Testis (tissue), 3 donors: ENCODE measurements around the gene FCHSD2. TPM values are rescaled to one million over a fixed set of nuclear protein-coding genes. Genes with fewer than 3 reads are reported as not detected.

ENCODE experiments used
- DNase-seq: peaks from one replicate; pipeline ENCODE4 v3.0.0-alpha.2; 2019
- H3K27ac ChIP-seq, 2 donors: fragments of 200-600 bp; sonication (generic); one replicate each; pipeline ENCODE4 v1.5.1; 2019
- H3K27me3 ChIP-seq: fragments of 200-600 bp; sonication (generic); one replicate; pipeline ENCODE4 v1.5.1; 2019
- H3K36me3 ChIP-seq: fragments of 200-600 bp; sonication (generic); one replicate; pipeline ENCODE4 v1.5.1; 2017; ENCODE audit warnings: low read depth; ENCODE audit errors: missing control alignments
- H3K4me1 ChIP-seq: fragments of 200-600 bp; sonication (generic); one replicate; pipeline ENCODE4 v1.5.1; 2019
- H3K4me3 ChIP-seq, 2 donors: fragments of 200-600 bp; sonication (generic); one replicate each; pipeline ENCODE4 v1.5.1; 2017 to 2019
- H3K9me3 ChIP-seq: fragments of 200-600 bp; sonication (generic); one replicate; pipeline ENCODE4 v1.5.1; 2017
- CTCF ChIP-seq, 3 experiments: fragments of 450-650 bp in 2 of 3; fragments of 200-600 bp in 1 of 3; sonication (generic) in 1 of 3; IDR thresholded peaks; one replicate each; pipeline ENCODE4 v1.5.1; 2016 to 2019; ENCODE audit warnings: antibody characterized with exemption in 3 of 3, mild to moderate bottlenecking in 2 of 3, moderate library complexity in 1 of 3
- POLR2A ChIP-seq: fragments of 450-650 bp; IDR thresholded peaks from one replicate; pipeline ENCODE4 v1.6.1; 2017; ENCODE audit warnings: antibody characterized with exemption, mild to moderate bottlenecking, moderate library complexity
- WGBS, 2 donors: methylation state at CpG; one replicate each; pipeline ENCODE4 v1.1.5; 2018; 5-methylcytosine and 5-hydroxymethylcytosine counted together
- intact Hi-C: fragments of 100-400 bp; cut with DNase I; formaldehyde crosslinking; loops from one replicate; pipeline ENCODE4 v1.15.1; 2023; ENCODE audit warnings: low total_unique reads
- polyA plus RNA-seq: library from polyadenylated mRNA; stranded (reverse); fragments of 350-450 nt; fragmentation: Illumina TruSeq; extraction: RNeasy Lipid Tissue Mini Kit (QIAGEN cat#74804); gene quantifications from one replicate; pipeline ENCODE4 v1.2.3, GENCODE V29; 2014; ENCODE audit warnings: low read depth, low replicate concordance; ENCODE audit not compliant: insufficient read depth
- total RNA-seq, 2 donors: library from RNA; depleted of rRNA; stranded (reverse); fragments of >200 nt; gene quantifications; one replicate each; pipeline ENCODE4 v1.2.3, GENCODE V29; 2016

FCHSD2 gene
- total and polyA plus RNA-seq, 3 donors from 2014 or later: 44.0 to 69.6 (median 65.9) TPM

- H3K4me3 ChIP-seq: no peak overlapping the region
- intact Hi-C loops: no loop called here
- no peak for DNase-seq
- 76 to 79% methylated on average over 6 of the region's 6 CpGs for WGBS, 2 donors
- H3K4me1 ChIP-seq: no peaks in the 10 kb centered on the region
- H3K27me3 ChIP-seq: no peaks in the 10 kb centered on the region
- no peaks in the 10 kb centered on the region for H3K9me3 ChIP-seq
- no peak overlapping the region for H3K27ac ChIP-seq
- H3K36me3 ChIP-seq: no peaks in the 10 kb centered on the region
- TF ChIP-seq CTCF (IDR thresholded peaks at IDR 0.05): no peak
- no peak for TF ChIP-seq POLR2A
These were observed 171.5 kb downstream of the FCHSD2 start for GRCh38 chr11:72970557-72971118.

- intact Hi-C loops: no loop called here
- no peak overlapping the region for H3K4me3 ChIP-seq
- no peaks in the 10 kb centered on the region for H3K4me1 ChIP-seq
- H3K27me3 ChIP-seq: no peaks in the 10 kb centered on the region
- no peak for TF ChIP-seq POLR2A
- no peak for TF ChIP-seq CTCF (IDR thresholded peaks at IDR 0.05)
- no peaks in the 10 kb centered on the region for H3K36me3 ChIP-seq
- no peaks in the 10 kb centered on the region for H3K9me3 ChIP-seq
- DNase-seq: no peak
- no peak overlapping the region for H3K27ac ChIP-seq
These were observed 172.2 kb downstream of the FCHSD2 start for GRCh38 chr11:72969894-72970335.

- no peak for DNase-seq
- Histone ChIP-seq H3K36me3 (no peaks in the 10 kb centered on the region), H3K9me3 (no peaks in the 10 kb centered on the region), H3K4me1 (no peaks in the 10 kb centered on the region), H3K27me3 (no peaks in the 10 kb centered on the region), H3K4me3 (no peak overlapping the region), H3K27ac (no peak overlapping the region)
- intact Hi-C loops: no loop called here
- TF ChIP-seq POLR2A (no peak), CTCF (IDR thresholded peaks at IDR 0.05) (no peak)
These were observed 173.7 kb downstream of the FCHSD2 start for GRCh38 chr11:72968390-72968789.

- WGBS, 2 donors: 46 to 68% methylated on average over 1 of the region's 1 CpG
- no peak for TF ChIP-seq POLR2A
- TF ChIP-seq CTCF (IDR thresholded peaks at IDR 0.05): no peak
- H3K27ac ChIP-seq: no peak overlapping the region
- no peaks in the 10 kb centered on the region for H3K27me3 ChIP-seq
- no peak overlapping the region for H3K4me3 ChIP-seq
- no peaks in the 10 kb centered on the region for H3K4me1 ChIP-seq
- DNase-seq: no peak
- H3K9me3 ChIP-seq: no peaks in the 10 kb centered on the region
- intact Hi-C loops: no loop called here
- H3K36me3 ChIP-seq: no peaks in the 10 kb centered on the region
These were observed 176.4 kb downstream of the FCHSD2 start for GRCh38 chr11:72965672-72966071.

DNA sequence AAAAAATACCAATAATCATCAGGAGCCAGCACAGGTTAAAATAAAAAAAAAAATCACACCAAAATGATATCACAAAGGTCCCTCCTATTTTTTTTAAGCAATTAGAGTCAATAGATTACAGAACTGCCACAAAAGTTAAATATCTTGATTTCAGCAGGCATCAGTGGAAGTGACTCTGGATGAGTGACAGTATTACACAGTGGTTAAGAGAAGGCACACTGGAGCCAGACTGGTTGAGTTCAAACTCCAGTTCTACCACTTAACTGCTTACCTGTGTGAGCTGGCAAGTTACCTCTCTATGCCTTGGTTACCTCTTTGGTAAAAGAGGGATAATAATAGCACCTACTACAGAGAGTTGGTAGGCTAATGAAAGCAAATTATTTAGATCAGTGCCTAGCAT is 179.4 kb downstream of the FCHSD2 start:
- TF ChIP-seq CTCF (IDR thresholded peaks at IDR 0.05): no peak
- no peak for TF ChIP-seq POLR2A
- H3K27ac ChIP-seq: no peak overlapping the region
- H3K27me3 ChIP-seq: no peaks in the 10 kb centered on the region
- no peaks in the 10 kb centered on the region for H3K9me3 ChIP-seq
- intact Hi-C loops: no loop called here
- H3K36me3 ChIP-seq: no peaks in the 10 kb centered on the region
- no peak overlapping the region for H3K4me3 ChIP-seq
- H3K4me1 ChIP-seq: no peaks in the 10 kb centered on the region
- DNase-seq: no peak
